DMS153 (cell line): Measurements from ENCODE around the gene RNF152.
A peak's percentile ranks its signal among the peaks of the same experiment; 100 is the strongest.

Source experiments
- DNase-seq: peaks from one replicate; lab custom pipeline; 2025; lab: John Stamatoyannopoulos, UW

The RNF152 gene

DNA sequence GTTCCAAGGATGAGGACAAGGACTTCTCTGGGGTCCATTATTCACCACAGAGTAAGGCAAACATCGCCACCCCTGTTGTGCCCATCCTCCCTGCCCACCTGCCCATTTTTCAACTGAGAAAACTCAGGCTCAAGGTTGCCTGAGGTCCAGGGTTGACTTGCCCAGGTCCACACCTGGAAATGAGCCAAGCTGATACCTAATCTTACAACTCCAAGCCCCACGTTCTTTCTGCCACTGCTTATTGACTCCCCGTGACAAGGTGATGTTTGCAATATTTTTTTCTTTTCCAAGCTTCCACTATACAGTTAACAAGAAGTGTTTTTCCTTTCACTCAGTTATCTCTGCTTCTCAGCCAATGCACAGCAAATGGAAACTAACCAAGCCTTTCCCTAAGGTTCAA, 39.0 kb downstream of the RNF152 start:
- DNase-seq, result no peak

DNA sequence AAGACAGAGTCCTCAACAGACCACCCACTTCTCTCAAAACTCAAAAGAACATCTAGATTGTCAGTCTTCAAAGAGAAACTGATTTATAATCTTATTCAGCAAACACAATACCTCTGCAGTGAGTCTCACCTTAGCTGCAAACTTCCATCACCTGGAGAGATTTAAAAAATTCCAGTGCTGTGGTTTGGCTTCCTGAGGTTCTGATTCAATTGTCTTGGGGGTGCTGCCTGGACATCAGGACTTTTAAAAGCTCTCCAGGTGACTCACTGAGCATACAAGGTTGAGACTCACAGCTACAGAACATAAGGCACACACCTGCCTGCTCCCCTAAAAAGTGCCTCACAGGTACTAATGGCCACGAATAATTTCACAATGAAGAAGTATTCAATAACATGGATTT, 40.3 kb downstream of the RNF152 start:
- DNase-seq, result no peak

DNA sequence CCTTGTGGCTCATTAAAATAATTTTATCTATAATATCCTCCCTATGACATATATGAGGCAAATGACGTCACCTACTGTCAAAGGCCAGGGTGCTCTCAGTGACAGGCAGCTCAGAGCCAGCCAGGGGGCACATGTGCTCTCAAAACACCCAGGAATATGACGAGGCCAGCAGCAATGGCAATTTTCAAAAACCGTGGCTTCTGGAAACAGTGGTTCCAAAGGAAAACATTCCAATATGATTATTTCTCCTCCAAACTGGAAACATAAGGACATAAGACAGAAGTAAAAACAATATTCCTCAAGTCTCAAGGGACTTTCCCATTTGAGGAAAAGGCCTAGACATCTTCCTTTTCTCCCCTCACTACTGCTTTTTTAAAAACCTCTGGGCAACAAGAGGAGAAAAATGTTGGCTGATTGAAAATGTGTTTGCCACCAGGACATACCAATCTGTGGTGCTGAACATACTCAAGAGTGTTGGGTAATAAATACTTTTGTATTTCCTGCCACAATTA, 40.8 kb downstream of the RNF152 start:
- DNase-seq, result no peak

DNA sequence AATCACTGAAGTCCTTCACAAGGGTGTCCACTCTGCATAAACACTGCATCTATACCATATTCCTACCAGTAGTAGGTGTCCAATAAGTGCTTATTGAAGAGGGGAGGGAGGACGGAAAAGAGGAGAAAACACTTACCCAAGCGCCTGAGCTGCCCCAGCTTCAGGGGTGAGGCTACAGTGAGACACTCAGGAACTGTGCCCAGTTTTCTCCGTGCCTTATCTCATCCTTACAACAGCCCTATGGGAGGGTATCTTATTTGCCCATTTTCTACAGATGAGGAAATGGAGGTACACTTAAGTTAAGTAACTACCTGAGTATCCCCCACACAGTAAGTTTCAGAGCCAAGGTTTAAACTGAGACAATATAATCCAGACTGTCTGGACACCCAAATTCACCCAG, 41.5 kb downstream of the RNF152 start:
- DNase-seq, result no peak

DNA sequence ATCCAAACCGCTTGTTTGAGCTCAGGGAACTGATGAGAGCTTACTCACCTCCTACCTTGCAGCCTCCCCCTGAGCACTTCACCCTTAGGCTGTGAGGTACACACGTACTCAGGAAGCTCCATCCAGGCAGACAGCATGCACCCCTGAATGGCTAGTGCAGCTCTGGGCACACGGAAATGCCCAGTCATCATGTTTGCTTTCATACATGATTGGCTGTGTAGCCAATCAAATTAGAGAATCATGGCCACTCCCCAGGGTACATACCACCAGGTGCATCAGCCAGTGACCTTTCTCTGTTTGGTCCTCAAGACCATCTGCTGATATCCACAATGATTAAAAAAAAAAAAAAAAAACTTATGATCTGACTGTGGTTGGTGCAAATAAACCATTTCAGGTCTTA, 42.1 kb downstream of the RNF152 start:
- peak; percentile 63 for DNase-seq

DNA sequence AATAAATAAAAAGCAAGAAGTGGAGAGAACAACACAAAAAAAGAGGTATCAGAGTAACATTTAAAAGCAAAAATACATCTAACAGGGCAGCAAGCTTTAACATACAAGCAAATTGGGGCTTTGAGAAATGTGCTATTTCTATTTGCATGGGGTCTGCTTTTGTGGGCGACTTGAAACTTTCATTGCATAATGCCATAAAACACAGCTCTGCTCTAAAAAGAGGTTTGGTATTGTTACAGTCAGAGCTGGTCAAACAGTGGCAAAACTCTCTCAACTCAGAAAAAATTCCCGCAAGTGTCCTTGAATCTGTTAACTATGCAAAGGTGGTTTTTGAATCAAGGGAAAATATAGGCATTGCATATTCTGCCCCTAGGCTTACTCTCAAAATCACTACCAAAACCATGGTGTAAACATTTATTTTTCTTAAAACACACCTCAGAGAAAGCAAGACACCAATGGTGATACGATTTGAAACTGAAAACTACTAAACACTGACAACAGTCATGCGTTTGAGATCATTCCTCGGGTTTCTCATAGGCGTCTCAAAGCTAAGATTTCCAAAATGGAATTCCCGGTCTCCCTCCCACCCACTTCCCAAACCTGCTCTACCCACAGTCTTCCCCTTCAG, 45.5 kb downstream of the RNF152 start:
- DNase-seq, result no peak

DNA sequence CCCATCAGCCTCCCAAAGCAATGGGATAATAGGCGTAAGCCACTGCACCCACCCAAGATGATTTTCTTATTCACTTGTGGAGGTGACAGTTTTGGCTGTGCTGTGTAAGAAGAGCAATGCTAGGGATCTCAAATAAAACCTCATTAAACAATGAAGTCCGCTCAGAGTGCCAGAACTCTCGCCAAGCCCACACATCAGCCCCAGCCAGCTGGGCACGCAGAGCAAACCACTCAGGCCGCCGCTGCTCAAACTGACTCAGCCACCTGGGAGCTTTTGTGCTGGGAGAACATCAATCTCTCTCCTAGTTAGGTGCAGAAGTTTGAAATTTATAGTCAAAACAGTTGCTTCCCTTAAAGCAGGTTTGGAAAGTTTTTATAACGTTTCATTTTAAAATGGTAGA, 47.6 kb downstream of the RNF152 start:
- no peak for DNase-seq

DNA sequence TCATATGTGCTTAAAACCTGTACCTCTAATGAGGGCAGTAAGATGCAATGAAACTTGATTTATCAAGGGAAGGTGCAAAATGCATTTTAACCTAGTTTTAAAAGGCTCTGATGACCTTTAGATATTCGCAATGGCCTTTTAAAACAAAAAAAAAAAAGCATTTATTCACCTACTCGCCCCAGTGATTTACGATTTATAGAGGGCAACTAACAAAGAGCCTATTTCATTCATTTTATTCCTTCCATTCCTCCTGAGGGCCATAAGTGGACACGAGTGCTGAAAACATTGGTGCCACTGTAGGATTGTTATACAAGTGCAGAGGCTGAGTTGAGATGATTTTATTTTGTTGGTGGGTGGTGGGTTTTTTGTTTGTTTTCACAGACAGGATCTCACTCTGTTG, 48.1 kb downstream of the RNF152 start:
- no peak for DNase-seq

DNA sequence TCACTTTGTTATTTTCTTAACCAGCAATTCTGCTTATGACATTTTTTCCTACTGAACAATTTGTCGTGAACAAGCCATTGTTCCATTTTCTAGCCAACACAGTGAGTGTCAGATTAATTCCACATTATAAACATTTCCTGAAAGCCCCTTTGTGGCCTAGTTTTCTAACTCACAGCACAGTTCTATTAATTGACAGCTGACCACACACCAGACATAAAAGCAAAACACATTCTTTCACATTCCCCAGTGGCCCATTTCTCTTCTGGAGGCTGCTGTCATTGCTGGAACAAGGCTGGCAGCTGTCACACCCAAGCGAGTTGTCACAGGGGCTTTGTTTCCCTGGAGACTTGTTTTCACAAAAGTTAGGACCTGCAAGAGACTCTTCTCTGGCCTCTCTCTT, 50.7 kb downstream of the RNF152 start:
- DNase-seq, result no peak

DNA sequence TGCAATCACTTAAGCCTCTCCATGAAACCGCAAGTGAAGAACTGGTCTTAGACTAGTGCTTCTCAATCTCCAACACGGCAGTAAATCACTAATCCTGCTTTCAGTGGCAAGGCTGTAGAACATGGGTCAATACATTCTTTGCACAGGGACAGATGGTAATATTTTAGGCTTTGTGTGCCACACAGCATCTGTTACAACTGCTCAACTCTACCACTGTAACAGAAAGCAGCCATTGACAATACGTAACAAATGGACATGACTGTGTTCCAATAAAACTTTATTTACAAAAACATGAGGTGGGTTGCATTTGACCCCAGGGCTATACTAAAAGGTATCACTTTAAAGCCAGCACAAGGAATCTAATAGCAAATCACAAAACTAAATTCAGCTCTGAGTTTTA, 51.1 kb downstream of the RNF152 start:
- DNase-seq, result no peak

DNA sequence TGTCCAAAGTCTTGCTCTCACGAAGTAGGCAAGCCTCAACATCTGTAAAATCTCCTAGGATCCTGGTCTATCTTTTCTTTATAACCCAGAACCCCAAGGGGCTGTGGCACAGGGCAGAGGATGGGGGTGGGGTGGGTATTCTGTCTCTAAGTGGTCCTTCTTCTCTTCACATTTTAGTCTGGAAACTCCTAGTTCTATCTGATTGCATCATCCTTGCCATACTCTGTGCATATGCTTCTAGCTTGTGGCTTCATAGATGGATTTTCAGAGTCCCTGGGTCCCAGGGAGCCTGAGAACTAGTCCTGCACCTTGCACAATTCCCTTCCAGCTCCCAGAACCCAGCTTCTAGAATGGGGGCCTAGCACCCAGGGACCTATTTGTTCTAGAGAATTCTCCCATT, 52.5 kb downstream of the RNF152 start:
- no peak for DNase-seq

DNA sequence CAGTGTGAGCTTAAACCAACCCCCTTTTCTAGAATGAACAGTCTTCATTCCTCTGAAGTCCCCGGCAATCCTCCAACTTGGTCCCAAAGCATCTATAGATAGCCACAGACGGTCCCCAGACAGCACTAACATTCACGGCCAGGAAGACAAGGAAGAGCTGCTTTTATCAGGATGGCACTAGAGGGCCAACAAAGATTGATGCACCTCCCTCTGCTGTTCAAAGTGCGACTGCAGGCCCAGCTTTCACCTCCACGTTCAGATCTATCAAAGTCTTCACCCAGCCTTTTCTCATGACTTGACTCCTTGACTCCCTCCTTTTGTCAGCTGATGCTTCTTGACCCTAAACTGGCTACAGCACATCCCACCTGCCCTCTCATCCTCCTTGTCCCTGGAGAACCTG, 54.3 kb downstream of the RNF152 start:
- DNase-seq, result no peak

DNA sequence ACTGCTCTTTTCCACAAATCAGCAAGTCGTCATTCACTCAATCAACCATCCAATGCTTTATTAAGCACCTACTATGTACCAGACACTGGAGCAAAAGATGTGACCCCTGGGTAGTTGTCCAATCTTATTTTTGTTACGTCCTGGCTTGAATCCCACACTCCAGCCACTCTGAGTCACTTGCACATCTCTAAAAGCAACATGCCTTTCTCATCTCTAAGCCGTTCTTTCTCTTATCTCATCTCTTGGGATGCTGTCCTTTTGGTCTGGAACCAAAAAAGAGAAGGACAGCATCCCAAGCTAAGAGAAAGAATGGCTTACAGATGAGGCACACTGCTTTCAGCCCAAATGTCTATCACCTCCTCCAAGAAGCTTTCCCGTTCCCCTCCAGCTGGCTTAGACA, 58.8 kb downstream of the RNF152 start:
- DNase-seq, result no peak

DNA sequence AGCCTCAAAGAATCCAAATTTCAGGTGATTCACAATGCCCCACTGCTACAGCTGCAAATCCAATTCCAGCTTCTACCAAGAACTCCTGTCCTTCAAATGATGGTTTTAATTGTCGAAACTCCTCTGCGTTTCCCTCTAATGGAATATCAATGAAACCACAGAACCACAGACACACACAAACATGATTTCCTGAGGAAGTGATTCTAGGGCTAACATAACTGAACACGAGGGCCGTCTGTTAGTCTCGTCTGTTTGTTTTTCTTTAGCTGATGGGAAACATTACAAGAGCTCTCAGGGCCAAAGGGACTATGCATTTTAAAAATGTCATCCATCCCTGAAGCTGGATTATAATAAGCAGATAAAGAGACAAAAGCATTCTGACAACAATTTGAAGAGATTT, 59.4 kb downstream of the RNF152 start:
- DNase-seq, result peak; percentile 26

DNA sequence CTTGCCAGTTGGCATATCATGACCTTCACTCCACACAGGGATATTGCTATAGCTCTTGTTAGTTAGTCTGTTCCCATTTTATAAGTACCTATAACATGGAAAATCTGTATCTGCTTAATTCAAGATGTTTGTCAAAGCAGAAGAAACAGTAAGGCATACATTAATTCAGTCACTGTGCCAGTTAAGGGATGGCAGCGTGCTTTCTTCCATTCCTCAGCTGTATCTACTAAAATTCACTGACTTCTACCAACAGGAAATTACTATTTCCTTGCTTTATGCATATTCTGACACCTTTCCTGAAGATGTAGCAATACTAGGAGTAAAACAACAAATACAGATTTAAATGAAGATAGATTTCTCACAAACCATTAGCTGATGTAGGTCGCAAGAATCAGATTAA, 59.9 kb downstream of the RNF152 start:
- no peak for DNase-seq

DNA sequence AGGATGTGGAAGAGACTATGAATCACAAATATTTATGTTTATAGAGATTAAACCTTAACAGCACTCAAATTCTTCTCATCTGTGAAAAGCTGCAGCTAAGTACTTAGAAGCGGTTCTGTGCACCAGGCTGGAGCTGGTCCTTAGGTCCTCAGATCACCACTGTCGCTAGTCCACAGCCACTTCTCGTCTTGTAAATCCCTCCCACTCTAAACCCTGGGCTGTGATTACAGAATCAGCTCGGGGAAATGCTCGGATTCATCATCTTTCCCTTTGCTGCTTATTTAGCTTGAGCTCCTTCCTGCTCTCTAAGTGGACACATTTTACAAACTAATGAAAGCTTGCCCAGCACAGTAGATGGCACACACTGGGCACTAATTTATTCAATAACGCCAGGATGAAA, 61.7 kb downstream of the RNF152 start:
- no peak for DNase-seq

DNA sequence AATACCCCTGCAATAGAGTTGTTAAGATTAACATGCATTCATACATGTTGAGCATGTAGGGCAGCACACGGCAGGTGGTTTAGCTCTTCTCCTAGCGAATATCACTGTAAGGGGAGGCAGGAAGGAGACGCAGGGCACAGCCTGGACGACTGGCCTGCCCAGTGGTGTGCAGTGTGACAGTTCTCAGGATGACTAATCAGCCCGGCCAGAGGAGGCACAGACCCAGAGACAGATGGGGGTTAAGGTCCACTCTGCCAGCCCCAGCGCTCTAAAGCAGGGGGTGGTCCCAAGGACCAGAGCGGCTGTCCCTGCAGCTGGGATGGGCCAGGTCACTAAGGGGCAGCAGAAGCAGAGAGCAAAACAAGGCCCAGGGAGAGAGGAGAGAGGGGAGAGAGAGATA, 63.7 kb downstream of the RNF152 start:
- DNase-seq, result no peak

DNA sequence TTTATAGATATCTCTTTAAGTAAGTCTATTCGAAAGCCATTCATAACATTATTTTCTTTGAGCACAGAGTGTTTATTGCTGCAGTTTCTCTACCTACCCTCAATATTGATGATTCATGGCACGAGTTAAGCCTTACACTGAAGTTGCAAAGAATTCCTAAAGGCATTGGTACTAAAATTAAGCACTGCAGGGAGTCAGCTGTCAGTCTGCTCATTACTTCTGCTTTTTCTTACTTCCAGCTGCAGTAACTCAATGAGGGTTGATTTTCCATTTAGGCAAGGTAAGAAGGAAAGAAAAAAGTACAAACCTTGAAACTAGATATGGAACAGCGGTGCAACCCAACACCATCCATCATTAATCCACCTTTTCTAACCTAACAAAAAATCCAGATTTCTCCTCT, 65.2 kb downstream of the RNF152 start:
- DNase-seq, result no peak

DNA sequence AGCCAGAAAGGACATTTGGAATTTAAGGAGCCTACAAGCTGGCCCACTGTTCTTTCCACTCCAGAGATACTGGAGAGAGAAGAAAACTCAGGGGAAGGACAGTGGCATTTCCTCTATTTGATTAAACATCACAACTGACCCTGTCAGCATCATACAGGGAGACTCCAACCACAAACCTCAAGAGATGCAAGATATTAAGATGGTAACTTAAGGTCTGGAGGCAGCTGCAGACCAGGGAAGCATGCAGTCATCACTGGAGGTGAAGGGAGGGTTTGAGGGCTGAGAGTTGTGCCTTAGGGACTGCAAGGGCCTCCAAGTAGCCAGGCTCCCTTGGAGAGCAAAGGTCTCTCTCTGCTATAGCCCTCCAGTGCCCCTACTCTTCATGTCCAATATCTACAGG, 67.4 kb downstream of the RNF152 start:
- DNase-seq, result no peak

DNA sequence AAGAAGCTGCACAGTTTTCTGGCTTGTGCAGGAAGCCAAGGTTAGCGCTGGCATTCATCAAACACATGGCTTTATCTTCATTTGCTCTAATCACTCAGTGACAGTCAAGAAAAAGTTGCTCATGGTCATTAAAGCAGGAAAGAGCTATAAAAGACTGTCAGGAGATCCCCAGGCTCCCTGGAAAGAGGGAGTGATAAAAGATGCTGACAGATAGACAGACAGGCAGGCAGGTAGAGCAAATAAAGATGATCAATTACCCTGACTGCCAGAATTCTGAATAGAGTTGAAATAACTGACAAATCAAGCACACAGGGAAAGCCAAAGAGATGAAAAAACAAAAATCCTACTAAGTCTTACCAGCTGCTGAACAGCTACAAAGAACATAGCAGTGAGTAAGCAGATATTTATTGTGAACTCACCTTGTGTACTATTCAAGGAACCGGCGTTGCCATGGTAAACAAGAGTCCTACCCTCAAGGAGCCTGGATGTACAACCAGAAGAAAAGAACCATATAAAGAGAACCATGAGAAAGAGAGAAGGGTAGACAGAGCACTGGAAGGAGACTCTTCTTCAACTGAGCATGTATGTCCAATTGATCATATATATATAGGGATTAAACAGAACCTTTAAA, 68.0 kb downstream of the RNF152 start:
- no peak for DNase-seq

DNA sequence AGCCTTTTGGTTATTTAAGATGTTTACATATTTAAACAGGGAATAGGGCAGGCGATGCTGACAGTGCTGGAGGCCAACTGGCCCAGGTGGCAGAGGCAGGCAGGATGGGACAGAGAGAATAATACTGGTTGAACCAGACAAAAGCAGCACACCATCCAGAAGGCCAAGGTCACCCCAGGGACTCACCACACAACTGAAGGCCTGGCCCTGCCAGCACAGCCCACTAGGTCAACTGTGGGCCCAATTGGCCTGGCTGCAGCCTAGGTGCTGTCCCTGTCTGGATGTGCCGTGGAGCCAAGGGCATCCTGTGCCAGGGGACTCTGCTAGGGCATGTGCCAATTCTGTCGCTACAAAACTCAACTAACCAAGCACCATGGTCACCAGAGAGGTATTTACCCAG, 69.2 kb downstream of the RNF152 start:
- no peak for DNase-seq

DNA sequence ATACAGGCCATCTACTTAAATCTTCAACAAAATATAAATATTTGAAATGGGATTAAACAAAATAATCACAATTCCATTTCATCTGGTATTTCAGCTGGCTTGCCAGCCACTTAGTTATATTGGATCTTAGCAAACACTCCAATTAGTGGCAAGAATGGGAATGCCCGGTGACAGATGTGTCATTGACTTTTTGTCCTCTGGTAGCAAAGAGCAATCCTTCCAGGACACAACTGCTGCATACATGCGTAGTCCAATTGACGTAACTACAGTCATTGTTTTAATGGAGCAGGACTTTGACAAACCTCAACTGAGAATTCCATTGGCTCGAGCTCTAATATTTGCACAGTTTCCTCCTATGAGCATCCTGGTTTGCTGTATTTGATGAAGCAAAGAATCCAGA, 69.9 kb downstream of the RNF152 start:
- no peak for DNase-seq

DNA sequence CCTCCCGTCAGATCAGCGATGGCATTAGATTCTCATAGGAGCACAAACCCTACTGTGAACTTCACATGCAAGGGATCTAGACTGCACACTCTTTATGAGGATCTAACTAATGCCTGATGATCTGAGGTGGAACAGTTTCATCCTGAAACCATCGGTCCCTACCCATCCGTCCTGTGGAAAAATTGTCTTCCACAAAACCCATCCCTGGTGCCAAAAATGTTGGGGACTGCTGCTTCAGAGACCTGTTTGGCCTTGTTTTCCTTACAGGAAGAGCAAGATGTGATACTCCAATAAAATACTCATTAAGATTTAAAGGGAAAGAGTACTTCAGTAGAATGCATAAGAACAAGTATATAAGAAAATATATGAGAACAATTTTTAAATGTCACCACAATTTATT, 71.1 kb downstream of the RNF152 start:
- no peak for DNase-seq

DNA sequence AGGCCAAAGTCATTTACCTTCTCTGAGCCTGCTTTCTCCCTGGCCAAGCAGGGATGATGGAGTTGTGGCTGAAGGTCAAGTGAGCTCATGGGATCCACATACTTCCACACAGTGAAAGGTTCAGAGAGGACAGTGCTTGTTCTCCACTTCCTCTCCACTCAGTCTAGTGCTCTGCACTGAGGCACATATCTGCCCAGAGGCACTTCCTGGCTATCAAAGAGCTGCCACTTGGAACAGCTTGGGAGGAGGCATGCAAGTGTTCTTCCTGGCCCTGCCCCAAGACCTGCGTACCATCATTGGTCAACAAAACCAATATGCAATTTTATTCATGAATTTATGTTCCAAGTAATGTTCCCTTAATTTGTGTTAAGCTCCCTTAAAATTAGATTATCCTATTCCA, 71.9 kb downstream of the RNF152 start:
- DNase-seq, result no peak
